GM18873 (cell line): ENCODE data around the gene CCDC158.
"Not testable (repeated sequence)": the region's sequence is repeated elsewhere in the genome, so short reads cannot be mapped to it uniquely, and the experiment has no call there.

Experiments
- ATAC-seq: cut with Tn5 transposase; IDR thresholded peaks from one replicate; pipeline ENCODE4 v1.9.1; 2021; ENCODE audit warnings: mild to moderate bottlenecking, moderate library complexity, moderate number of reproducible peaks; ENCODE audit not compliant: unreplicated experiment, low FRiP score

The CCDC158 gene

DNA sequence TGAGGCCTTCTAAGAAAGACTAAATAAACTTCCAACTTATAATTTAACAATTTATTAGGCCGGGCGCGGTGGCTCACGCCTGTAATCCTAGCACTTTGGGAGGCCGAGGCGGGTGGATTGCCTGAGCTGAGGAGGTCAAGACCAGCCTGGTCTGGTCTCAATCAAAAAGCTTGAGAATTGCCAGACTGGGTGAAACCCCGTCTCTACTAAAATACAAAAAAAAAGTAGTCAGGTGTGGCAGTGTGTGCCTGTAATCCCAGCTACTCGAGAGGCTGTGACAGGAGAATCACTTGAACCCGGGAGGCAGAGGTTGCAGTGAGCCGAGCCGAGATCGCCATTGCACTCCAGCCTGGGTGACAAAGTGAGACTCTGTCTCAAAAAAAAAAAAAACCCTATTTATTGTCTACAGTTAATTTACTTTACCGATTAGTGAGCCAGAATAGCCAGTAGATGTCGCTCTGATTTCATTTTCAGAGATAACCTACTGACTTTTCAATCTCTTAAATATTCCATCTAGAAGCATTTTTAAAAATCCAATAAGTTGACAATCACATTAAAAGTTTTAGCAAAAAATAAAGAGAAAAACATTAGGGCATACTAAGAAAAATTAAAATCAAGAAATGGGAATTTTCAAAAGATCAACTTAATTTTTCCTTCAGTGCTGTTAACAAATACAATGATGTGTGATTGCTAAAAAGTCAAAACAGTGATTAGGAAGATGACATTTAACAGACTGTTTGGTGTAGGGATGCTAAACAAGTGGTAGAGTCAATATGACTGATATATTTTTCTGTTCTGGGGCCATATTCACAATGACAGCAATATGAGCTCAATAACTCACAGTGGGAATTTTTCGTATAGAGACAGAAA is 9.8 kb upstream of the CCDC158 start:
- no peak for ATAC-seq

DNA sequence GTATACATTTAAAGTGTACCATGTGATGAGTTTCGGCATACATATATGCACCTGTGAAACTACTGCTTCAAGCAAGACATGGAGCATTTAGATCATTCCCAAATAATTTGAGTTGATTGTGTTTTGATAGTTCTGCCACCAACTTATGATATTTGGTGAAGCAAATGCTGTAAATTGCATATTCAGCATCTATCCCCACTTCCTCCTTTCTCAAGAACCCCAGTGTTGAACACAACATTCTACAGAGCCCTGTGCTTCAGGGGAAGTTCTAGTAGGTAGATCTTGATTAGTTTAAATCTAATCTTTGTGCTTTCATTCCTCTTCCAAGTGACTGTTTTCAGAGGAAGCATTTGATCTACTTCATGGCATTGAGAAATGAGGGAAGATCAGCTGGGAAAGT is 8.7 kb upstream of the CCDC158 start:
- ATAC-seq = no peak

DNA sequence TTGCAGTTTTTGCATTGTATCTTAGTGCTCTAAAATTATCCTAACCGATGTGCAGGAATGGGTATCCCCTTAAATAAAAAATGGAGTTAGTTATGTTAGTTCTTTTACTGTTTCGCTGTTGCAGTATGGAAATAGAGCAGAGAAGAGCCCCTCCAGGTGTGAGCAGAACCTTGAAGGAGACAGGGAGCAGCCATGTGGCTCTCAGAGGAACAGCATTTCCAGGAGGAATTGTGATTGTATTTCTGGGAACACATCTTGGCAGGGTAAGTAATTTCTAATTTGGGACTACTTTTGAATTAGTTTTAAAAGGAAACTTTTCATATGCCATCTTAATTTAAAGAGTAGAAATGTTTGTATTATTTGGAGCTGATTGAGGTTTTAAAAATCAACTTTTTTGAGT is 5.3 kb upstream of the CCDC158 start:
- no peak for ATAC-seq

DNA sequence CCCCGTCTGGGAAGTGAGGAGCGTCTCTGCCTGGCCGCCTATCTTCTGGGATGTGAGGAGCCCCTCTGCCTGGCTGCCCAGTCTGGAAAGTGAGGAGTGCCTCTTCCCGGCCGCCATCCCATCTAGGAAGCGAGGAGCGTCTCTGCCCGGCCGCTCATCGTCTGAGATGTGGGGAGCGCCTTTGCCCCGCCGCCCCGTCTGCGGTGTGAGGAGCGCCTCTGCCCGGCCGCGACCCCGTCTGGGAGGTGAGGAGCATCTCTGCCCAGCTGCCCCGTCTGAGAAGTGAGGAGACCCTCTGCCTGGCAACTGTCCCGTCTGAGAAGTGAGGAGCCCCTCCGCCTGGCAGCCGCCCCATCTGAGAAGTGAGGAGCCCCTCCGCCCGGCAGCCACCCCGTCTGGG is 2.2 kb upstream of the CCDC158 start:
- not testable (repeated sequence) for ATAC-seq

DNA sequence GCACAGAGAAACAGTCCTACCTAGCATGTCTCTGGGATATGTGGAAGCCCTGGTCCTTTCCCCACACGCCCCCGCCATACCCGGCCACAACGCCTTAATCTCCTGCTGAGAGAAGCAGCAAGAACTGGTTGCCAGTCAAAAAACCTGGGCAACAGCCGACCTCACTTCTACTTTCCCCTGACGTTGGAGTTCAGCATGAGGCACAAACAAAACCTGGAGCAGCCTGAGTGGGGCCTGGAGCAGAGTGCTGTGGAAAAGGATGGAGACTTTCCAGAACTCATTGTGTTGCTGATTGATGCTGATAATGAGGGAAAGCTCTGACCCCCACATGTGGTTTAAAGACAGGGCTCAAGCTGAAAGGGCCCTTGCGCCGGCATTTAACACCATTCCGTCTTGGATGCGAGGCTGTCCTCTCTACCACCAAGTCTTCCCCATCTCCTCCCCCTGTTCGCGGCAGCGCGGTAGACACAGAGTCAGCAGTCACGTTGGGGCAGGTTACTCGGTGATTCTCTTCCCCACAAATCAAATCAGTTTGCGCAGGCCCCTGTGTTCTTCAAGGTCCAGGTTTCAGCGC is 666 bp downstream of the CCDC158 start:
- ATAC-seq = no peak

DNA sequence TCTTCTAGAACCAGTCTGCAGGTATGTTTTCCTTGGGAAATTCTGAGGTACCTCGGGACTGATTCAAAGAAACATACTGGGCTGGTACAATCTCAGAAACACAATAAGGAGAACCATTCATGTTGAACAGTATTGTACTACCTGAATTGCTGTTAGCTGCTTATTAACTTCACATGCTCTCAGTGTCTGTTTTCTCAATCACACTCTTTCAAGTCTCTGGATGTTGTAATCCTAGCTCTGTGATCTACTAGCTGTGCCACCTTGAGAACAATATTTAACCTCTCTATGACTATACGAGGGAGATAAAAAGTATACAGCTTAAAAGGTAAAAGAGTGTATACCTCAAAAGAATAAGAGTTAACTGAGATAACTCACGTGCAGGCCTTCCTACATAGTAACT is 10.3 kb downstream of the CCDC158 start:
- ATAC-seq = no peak

DNA sequence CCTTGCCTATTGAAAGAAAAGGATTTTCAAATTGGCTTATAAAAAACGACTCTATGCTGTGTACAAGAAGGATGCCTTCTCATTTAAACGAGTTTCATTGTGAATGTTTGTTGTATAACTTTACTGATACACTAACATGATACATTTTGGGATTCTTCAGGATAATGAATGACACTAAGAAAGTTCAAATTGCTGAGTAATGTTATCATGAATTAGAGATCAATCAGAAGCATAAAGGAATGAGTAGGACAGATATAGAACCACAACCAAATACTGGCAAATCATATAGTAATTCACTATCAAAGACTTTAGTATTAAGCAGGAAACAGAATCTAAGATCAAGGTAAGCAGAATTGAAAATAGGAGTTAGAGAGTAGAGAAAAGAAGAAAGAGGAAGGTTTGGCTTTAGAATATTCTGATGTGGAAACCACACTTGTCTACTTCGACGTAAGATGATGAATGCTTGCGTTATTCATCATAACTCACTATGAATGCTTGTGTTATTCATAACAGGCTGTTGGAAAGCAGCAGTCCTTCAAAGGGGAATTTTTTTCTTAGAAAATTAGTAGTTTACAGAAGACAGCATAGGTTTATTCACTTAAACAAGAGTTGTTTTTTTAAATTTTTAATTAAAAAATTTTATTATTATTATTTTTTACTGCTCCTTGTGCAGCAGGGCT is 13.4 kb downstream of the CCDC158 start:
- ATAC-seq = no peak

DNA sequence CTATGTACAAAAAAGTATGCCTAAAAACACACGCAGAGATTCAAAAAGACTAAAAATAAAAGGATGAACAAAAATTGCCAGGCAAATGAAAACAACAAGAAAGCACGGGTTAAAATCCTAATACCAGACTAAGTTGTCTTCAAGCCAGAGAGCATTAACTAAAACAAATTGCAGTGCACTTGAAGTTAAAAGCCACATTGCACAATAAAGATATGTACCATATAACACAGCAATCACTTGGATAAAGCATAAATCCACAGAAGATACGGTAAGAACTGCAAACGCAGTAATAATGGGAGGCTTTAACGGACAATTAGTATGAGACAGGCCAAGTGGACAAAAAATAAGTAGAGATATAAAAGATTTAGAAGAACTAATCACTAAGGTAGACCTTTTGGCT is 14.9 kb downstream of the CCDC158 start:
- no peak for ATAC-seq

DNA sequence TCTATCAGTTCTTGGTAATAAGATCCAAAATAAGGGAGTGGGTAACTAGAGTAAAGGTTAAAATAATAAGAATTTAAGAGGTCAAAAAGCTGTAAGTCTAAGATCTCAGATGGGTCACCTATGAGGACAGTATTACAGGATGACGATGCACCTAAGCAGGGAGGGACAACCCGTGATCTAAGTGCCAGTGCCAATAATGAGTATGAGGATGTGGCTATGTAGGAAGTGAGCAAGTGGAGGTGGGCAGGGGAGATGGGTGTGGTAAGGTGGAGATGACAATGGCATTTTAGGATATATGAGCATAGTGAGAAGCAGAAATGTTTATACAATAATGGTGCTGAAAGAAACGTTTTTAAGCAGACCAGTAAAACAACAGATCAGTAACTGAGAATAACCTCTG is 19.3 kb downstream of the CCDC158 start:
- no peak for ATAC-seq

DNA sequence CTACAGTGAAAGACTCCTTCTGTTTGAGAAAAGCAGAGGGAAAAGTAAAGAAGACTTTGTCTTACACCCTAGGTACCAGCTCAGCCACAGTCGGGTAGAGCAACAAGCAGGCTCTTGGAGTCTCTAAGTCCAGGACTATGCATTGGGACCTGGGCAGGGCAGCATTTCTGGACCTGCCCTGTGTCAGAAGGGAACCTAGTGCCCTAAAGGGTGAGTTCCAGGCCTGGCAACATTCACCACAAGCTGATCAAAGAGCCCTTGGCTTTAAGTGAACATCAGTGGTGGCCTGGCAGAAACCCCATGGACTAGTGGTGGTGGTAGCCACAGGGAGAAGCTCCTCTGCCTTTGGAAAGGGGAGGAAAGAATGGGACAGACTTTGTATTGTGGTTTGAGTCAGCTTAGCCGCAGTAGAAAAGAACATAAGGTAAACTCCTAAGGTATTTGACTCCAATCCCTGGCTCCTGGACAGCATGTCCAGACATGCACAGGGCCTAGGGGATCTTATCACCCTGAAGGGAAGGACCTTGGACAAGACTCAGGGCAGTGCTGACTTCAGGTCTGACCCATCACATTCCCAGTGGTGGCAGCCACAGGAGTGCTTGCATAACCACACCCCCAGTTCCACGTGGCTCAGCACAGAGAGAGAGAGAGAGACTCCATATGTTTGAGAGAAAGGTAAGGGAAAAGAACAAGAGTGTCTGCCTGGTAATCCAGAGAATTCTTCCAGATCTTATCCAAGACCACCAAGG is 32.6 kb downstream of the CCDC158 start:
- no peak for ATAC-seq

DNA sequence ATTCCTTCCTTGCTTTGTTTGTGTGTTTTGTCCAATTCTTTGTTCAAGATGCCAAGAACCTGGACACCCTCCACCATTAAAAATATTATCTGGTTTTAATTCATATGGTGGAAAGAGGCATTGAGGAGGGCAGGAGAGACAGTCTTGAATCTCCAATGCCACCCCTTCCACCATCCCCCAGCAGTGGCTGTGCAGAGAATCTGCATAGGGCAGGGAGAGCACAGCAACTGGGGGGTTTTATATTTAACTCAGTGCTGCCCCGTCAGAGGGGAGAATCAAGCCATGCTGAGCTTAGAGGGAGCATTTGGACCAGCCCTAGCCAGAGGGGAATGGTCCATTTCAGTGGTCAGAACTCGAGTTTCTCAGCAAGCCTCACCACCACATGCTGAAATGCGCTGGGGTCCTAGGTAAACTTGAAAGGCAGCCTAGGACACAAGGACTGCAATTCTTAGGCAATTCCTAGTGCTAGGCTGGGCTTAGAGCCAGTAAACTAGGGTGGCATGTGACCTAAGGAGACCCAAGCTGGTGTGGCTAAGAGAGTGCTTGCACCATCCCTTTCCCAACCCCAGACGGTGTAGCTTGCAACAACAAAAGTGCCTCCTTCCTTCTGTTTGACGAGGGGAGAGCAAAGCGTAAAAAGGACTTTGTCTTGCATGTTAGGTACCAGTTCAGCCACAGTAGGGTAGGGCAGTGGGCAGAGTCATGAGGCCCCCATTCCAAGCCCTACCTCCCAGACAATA is 34.2 kb downstream of the CCDC158 start:
- ATAC-seq = no peak

DNA sequence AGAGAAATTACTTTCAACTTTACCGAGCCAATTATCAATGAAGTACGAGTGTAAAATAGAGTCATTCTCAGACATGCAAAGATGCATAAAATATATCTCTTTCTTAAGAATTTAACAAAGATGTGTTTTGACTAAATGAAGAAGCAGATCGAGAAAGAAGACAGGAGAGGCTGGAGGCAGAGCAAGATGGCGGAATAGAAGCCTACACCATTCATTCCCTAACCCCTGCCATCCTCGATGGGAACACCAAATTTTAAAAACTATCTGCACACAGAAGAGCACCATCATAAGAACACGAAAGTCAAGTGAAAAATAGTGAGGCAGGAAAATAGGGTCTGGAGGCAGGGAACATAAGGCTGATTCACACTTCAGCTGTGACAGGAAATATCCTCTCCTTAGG is 35.0 kb downstream of the CCDC158 start:
- no peak for ATAC-seq

DNA sequence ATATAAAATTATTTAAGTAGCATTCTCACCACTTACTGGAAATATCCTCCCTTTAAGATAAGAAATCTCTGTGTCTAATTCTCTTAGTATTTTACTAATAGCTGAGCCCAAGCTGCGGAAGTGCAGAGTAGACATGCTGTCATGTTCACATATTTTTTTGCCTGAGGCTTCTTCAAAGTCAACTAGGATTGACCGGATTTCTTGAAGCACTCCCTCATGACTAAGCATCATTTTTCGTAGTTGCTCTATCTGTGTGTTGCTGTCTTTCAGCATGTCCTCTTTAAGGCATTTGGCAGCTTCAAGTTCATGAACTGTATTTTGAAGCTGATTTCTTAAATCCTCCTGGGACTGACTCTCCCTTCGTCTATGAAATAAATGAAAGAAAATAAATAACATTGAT is 36.9 kb downstream of the CCDC158 start:
- no peak for ATAC-seq

DNA sequence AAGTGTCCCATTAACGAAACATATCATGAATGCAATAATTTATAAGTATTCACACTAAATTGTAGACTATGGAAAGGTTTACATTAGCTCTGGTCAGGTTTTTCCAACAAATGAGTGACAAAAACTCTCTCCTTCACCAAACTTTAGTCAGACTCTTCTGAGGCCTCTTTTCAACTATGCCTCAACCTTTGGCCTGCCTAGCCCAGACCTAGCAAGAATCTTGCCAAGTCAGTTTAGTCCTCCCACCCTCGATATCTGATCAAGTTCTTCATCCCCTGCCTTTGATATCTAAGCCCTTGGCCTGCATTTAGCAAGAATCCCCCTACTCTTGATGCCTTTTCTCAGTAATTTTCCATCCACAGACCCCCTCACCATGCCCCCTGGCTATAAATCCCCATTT is 37.9 kb downstream of the CCDC158 start:
- ATAC-seq = no peak

DNA sequence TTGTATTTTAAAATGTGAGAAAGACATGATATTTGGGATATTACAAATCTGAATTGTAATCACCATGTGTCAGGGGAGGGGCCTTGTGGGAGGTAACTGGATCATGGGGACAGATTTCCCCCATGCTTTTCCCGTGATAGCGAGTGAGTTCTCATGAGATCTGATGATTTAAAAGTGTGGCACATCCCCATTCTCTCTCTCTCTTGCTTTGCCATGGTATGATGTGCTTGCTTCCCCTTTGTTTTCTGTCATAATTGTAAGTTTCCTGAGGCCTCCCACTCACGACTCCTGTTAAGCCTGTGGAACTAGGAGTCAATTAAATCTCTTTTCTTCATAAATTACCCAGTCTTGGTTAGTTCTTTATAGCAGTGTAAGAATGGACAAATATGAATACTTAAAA is 39.0 kb downstream of the CCDC158 start:
- ATAC-seq = no peak

DNA sequence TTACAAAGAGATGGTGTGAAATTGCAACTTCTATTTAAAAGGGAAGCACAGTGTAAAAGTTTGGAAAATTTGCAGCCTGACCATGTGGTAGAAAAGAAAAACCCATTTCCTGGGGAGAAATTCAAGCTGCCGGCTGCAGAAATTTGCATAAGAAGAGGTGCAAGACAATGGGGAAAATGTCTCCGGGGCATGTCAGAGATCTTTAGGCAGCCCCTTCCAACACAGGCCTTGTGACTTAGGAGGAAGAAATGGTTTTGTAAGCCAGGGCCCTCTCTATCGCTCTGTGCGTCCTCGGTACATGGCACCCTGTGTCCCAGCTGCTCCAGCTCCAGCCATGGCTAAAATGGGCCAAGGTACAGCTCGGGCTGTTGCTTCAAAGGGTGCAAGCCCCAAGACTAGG is 40.4 kb downstream of the CCDC158 start:
- ATAC-seq = no peak

DNA sequence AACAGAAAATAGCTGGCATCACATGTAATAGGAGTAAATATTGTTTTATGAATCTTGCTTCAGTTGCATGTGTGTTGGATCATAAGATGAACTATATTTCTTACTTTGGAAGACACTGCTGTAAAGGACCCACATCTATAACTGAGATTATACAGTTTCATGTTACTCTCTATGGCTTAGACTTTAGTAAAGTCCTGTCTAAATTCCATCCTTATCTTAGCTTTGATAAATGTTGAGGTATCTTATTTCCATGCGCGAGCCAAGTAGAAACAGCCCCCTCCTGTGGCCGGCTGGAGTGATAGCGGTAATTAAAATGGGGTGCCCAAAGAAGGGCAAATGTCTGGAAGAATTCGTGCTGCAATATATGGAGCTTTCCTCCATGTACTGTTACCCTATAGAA is 43.0 kb downstream of the CCDC158 start:
- no peak for ATAC-seq

DNA sequence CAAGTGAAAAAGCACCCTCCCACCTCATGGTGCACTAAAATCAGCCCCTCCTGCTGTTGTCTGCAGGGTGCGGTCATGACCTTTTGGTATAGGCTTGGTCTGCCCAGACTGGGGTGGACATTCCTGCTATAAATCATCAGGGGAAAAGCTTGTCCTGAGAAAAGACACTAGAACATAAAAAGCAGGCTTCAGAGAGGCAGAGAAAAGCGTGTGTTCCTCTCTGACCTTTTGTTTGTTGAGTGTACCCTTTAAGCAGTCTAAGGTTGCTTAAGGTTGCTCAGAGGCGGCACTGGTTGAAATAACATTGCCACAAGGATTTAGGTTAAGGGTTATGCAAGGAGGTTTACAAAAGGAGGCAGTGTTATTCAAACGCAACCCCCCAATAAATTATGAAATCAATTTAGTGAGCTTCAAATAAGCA is 43.5 kb downstream of the CCDC158 start:
- no peak for ATAC-seq

DNA sequence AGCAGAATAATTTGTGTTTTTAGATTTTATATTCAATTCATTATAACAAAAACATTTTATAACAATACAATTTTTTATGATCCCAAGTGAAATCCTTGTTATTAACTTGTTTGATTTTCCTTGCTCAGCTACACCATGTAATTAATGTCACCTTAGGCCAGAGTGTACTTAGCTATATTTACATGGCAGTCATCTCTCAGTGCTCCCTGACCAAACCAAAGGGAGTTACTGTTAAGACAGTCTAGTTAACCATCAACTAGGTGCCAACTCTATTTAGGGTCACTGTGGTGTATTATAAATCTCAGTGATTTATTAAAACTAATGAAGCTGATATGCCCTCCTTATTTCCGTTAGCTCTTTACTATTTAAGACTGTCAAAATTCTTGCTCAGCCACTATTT is 44.4 kb downstream of the CCDC158 start:
- no peak for ATAC-seq

DNA sequence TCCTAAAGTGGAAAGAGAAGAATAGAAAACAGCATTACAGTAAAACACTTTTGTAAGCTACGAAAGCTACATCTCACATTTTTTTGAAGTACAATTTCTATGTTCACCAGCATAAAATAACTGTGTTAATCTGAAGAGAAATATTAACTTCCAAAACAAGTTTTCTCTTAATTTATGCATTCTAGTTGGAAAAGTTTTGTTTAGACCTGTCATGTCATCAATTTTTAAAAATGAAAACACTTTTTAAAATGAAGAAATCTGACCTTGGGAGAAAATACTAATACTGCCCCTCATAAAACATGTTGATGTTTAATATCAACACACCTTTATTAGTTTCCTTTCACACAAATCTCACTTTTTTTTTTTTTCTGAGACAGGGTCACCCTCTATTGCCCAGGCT is 45.2 kb downstream of the CCDC158 start:
- no peak for ATAC-seq
